Measurements from ENCODE around the gene ZBTB2.

DNA sequence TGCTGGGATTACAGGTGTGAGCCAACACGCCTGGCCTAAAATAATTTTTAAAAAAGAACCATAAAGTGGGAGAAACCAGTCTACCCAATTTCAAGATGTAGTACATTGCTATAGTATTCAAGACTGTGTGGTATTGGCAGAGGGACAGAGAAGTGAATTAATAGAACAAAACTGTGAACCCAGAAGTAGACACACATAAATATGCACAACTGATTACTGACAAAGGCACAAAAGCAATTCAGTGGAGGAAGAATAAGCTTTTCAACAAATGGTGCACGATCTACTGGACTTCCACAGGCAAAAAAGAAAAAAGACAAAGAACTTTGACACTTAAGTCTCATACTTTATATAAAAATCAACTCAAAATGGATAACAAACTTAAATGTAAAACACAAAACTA lies 15.5 kb downstream of the ZBTB2 start:
- TF ChIP-seq, protein P1, sequence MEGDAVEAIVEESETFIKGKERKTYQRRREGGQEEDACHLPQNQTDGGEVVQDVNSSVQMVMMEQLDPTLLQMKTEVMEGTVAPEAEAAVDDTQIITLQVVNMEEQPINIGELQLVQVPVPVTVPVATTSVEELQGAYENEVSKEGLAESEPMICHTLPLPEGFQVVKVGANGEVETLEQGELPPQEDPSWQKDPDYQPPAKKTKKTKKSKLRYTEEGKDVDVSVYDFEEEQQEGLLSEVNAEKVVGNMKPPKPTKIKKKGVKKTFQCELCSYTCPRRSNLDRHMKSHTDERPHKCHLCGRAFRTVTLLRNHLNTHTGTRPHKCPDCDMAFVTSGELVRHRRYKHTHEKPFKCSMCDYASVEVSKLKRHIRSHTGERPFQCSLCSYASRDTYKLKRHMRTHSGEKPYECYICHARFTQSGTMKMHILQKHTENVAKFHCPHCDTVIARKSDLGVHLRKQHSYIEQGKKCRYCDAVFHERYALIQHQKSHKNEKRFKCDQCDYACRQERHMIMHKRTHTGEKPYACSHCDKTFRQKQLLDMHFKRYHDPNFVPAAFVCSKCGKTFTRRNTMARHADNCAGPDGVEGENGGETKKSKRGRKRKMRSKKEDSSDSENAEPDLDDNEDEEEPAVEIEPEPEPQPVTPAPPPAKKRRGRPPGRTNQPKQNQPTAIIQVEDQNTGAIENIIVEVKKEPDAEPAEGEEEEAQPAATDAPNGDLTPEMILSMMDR (conservative IDR thresholded peaks at IDR 0.05), result no peak
- TF ChIP-seq ZFX (IDR thresholded peaks at IDR 0.05), result no peak
